GM23338 (cell line): ENCODE results near the gene BRSK2. TPM values are rescaled to one million over a fixed set of nuclear protein-coding genes. Genes with fewer than 3 reads are reported as not detected.
A peak's percentile ranks its signal among the peaks of the same experiment; 100 is the strongest.

ENCODE experiments used
- ATAC-seq: fragments of 200-7000 bp; cut with Tn5 transposase; 3 replicates; pipeline ENCODE4 v1.9.1; 2020
- DNase-seq: peaks from one replicate; pipeline ENCODE4 v3.0.0-alpha.2; 2015; ENCODE audit warnings: low spot score
- H2AFZ ChIP-seq: fragments of 200-600 bp; sonication (generic); 2 replicates; pipeline ENCODE4 v1.8.0; 2016; ENCODE audit warnings: antibody characterized with exemption, mild to moderate bottlenecking, moderate library complexity
- H3F3A ChIP-seq: fragments of 200-600 bp; sonication (generic); replicated peaks from 2 replicates; pipeline ENCODE4 v1.8.0; 2017; ENCODE audit warnings: antibody characterized with exemption, mixed run types, low read depth
- H3K27ac ChIP-seq: fragments of 200-600 bp; sonication (generic); 2 replicates; pipeline ENCODE4 v1.6.1; 2016; ENCODE audit warnings: low read depth
- H3K27me3 ChIP-seq: fragments of 200-600 bp; sonication (generic); 2 replicates; pipeline ENCODE4 v1.8.0; 2016; ENCODE audit warnings: mild to moderate bottlenecking, mixed run types, moderate library complexity; ENCODE audit not compliant: insufficient read depth
- H3K36me3 ChIP-seq: fragments of 200-600 bp; sonication (generic); 2 replicates; pipeline ENCODE4 v1.8.0; 2016; ENCODE audit warnings: mild to moderate bottlenecking; ENCODE audit not compliant: insufficient read depth
- H3K4me1 ChIP-seq: fragments of 200-600 bp; sonication (generic); 2 replicates; pipeline ENCODE4 v1.8.0; 2016; ENCODE audit warnings: mild to moderate bottlenecking, moderate library complexity; ENCODE audit not compliant: insufficient read depth
- H3K4me2 ChIP-seq: fragments of 200-600 bp; sonication (generic); 2 replicates; pipeline ENCODE4 v1.7.1; 2017; ENCODE audit warnings: mixed run types
- H3K4me3 ChIP-seq: fragments of 200-600 bp; sonication (generic); 2 replicates; pipeline ENCODE4 v1.6.1; 2016; ENCODE audit warnings: mixed run types
- H3K79me2 ChIP-seq: fragments of 200-600 bp; sonication (generic); replicated peaks from 2 replicates; pipeline ENCODE4 v1.8.0; 2017; ENCODE audit warnings: mild to moderate bottlenecking; ENCODE audit not compliant: insufficient read depth
- H3K9me2 ChIP-seq: fragments of 200-600 bp; sonication (generic); 2 replicates; pipeline ENCODE4 v1.8.0; 2017; ENCODE audit not compliant: insufficient read depth
- H4K20me1 ChIP-seq: fragments of 200-600 bp; sonication (generic); replicated peaks from 2 replicates; pipeline ENCODE4 v1.8.0; 2017; ENCODE audit warnings: mild to moderate bottlenecking; ENCODE audit not compliant: insufficient read depth
- H3K27ac Mint-ChIP-seq: 2 replicates; pipeline ENCODE4 v1.8.0; 2020; ENCODE audit warnings: inconsistent platforms, mild to moderate bottlenecking, moderate library complexity, mixed read lengths
- H3K27me3 Mint-ChIP-seq: 3 replicates; pipeline ENCODE4 v1.8.0; 2022; ENCODE audit warnings: low read depth, mild to moderate bottlenecking, moderate library complexity, mixed read lengths, inconsistent platforms; ENCODE audit not compliant: insufficient read depth, poor library complexity
- H3K36me3 Mint-ChIP-seq: 3 replicates; pipeline ENCODE4 v1.8.0; 2021; ENCODE audit warnings: low read depth, mild to moderate bottlenecking, inconsistent platforms, moderate library complexity, mixed read lengths
- H3K4me1 Mint-ChIP-seq: 3 replicates; pipeline ENCODE4 v1.8.0; 2020; ENCODE audit warnings: mild to moderate bottlenecking, inconsistent platforms, mixed read lengths
- H3K4me3 Mint-ChIP-seq: 3 replicates; pipeline ENCODE4 v1.8.0; 2021; ENCODE audit warnings: moderate library complexity, mild to moderate bottlenecking, inconsistent platforms, mixed read lengths
- H3K9me3 Mint-ChIP-seq: 3 replicates; pipeline ENCODE4 v1.8.0; 2020; ENCODE audit warnings: moderate library complexity, mild to moderate bottlenecking, inconsistent platforms, mixed read lengths
- CREB1 ChIP-seq: fragments of 250-450 bp; sonication (Bioruptor Pico); IDR thresholded peaks from 2 replicates; pipeline ENCODE4 v1.5.0; 2020; ENCODE audit warnings: low read depth, mild to moderate bottlenecking, moderate library complexity
- CTCF ChIP-seq, 2 experiments: fragments of 200-600 bp in 1 of 2; sonication (generic) in 1 of 2; conservative IDR thresholded peaks; 2 replicates each; pipeline versions ENCODE4 v1.5.1 to v1.6.1; 2016 to 2017; ENCODE audit warnings: antibody characterized with exemption in 2 of 2, low read depth in 2 of 2, mild to moderate bottlenecking in 2 of 2, moderate library complexity in 1 of 2
- EZH2 ChIP-seq: fragments of 200-600 bp; sonication (generic); IDR thresholded peaks from one replicate; pipeline ENCODE4 v1.8.0; 2017; ENCODE audit warnings: antibody characterized with exemption, mild to moderate bottlenecking, low read depth; ENCODE audit not compliant: unreplicated experiment
- EZH2phosphoT487 ChIP-seq: fragments of 200-600 bp; sonication (generic); IDR thresholded peaks from one replicate; pipeline ENCODE4 v1.8.1; 2018; ENCODE audit warnings: antibody characterized with exemption; ENCODE audit not compliant: unreplicated experiment
- JUNB ChIP-seq: IDR thresholded peaks from one replicate; pipeline ENCODE4 v1.6.1; 2016; ENCODE audit warnings: antibody characterized with exemption; ENCODE audit not compliant: unreplicated experiment
- POLR2AphosphoS5 ChIP-seq: IDR thresholded peaks from 2 replicates; pipeline ENCODE4 v1.6.1; 2016; ENCODE audit warnings: antibody characterized with exemption, low read depth
- ZNF331 ChIP-seq: fragments of 250-450 bp; sonication (Bioruptor Pico); IDR thresholded peaks from 2 replicates; pipeline ENCODE4 v1.5.0; 2020; ENCODE audit warnings: low read depth, mild to moderate bottlenecking, moderate library complexity
- polyA plus RNA-seq: library from polyadenylated mRNA; unstranded; fragments of >200 nt; fragmentation: Nextera tagmentation; extraction: Ambion mirVana; gene quantifications from 2 replicates; pipeline ENCODE4 v1.2.1, GENCODE V29; 2016
- total RNA-seq: library from RNA; depleted of rRNA; stranded (reverse); fragments of >200 nt; shearing (Covaris generic); gene quantifications from 2 replicates; pipeline ENCODE4 v1.2.3, GENCODE V29; 2014
- TF ChIP-seq, protein P1 (sequence below): IDR thresholded peaks from one replicate; pipeline ENCODE4 v1.6.1; 2018; ENCODE audit warnings: antibody characterized with exemption; ENCODE audit not compliant: unreplicated experiment
- TF ChIP-seq, protein P2 (sequence below): IDR thresholded peaks from 2 replicates; pipeline ENCODE4 v1.6.1; 2016; ENCODE audit warnings: antibody characterized with exemption

Gene BRSK2
- total and polyA plus RNA-seq, 2 experiments from 2014 or later = 7.2 to 20.3 TPM

- Histone ChIP-seq H3F3A (no peaks in the 10 kb centered on the region), H3K27ac (no peak overlapping the region), H3K79me2 (peaks cover 27% of the 10 kb centered on the region), H3K4me3 (no peak overlapping the region), H3K4me2 (no peak overlapping the region), H3K27me3 (no peaks in the 10 kb centered on the region), H3K36me3 (no peaks in the 10 kb centered on the region), H3K9me2 (no peaks in the 10 kb centered on the region), H3K4me1 (peaks cover under 1% of the 10 kb centered on the region; the same call in 1 of the 2 replicates), H2AFZ (no peak overlapping the region), H4K20me1 (0 out of 2 replicates have a peak, but pooled peaks cover 4% of the 10 kb centered on the region)
- H3K36me3 Mint-ChIP-seq = peaks cover 5% of the 10 kb centered on the region
- ATAC-seq = peak; percentile 14; the same call in 1 of the 3 replicates
- H3K9me3 Mint-ChIP-seq = peaks cover 5% of the 10 kb centered on the region; the same call in 2 of the 3 replicates
- no peak for TF ChIP-seq CREB1 (CRISPR knock-in tag)
- TF ChIP-seq, protein P1, sequence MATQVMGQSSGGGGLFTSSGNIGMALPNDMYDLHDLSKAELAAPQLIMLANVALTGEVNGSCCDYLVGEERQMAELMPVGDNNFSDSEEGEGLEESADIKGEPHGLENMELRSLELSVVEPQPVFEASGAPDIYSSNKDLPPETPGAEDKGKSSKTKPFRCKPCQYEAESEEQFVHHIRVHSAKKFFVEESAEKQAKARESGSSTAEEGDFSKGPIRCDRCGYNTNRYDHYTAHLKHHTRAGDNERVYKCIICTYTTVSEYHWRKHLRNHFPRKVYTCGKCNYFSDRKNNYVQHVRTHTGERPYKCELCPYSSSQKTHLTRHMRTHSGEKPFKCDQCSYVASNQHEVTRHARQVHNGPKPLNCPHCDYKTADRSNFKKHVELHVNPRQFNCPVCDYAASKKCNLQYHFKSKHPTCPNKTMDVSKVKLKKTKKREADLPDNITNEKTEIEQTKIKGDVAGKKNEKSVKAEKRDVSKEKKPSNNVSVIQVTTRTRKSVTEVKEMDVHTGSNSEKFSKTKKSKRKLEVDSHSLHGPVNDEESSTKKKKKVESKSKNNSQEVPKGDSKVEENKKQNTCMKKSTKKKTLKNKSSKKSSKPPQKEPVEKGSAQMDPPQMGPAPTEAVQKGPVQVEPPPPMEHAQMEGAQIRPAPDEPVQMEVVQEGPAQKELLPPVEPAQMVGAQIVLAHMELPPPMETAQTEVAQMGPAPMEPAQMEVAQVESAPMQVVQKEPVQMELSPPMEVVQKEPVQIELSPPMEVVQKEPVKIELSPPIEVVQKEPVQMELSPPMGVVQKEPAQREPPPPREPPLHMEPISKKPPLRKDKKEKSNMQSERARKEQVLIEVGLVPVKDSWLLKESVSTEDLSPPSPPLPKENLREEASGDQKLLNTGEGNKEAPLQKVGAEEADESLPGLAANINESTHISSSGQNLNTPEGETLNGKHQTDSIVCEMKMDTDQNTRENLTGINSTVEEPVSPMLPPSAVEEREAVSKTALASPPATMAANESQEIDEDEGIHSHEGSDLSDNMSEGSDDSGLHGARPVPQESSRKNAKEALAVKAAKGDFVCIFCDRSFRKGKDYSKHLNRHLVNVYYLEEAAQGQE = no peak
- H3K27me3 Mint-ChIP-seq = peaks cover 14% of the 10 kb centered on the region
- H3K27ac Mint-ChIP-seq = no peak overlapping the region
- DNase-seq = no peak
- H3K4me1 Mint-ChIP-seq = peaks cover 15% of the 10 kb centered on the region
- no peak overlapping the region for H3K4me3 Mint-ChIP-seq
Observed at GRCh38 chr11:1502168-1502953, 112.6 kb downstream of the BRSK2 start.

GRCh38 chr11:1502954-1503707, 113.4 kb downstream of the BRSK2 start:
- H4K20me1 ChIP-seq = 0 out of 2 replicates have a peak, but pooled peaks cover 4% of the 10 kb centered on the region
- no peak overlapping the region for H3K4me2 ChIP-seq
- H3K4me3 Mint-ChIP-seq = no peak overlapping the region
- no peaks in the 10 kb centered on the region for H3K27me3 ChIP-seq
- H3K27ac Mint-ChIP-seq = no peak overlapping the region
- DNase-seq (no peak), ATAC-seq (no peak)
- peaks cover 7% of the 10 kb centered on the region; the same call in 1 of the 2 replicates for H3K4me1 ChIP-seq
- H3K36me3 Mint-ChIP-seq = peaks cover 5% of the 10 kb centered on the region
- peaks cover 24% of the 10 kb centered on the region for H3K79me2 ChIP-seq
- peaks cover 21% of the 10 kb centered on the region for H3K4me1 Mint-ChIP-seq
- H3K27ac ChIP-seq = no peak overlapping the region
- H3K27me3 Mint-ChIP-seq = peaks cover 16% of the 10 kb centered on the region
- peaks cover 5% of the 10 kb centered on the region; the same call in 2 of the 3 replicates for H3K9me3 Mint-ChIP-seq
- no peak overlapping the region for H2AFZ ChIP-seq
- no peaks in the 10 kb centered on the region for H3K36me3 ChIP-seq
- H3K9me2 ChIP-seq = no peaks in the 10 kb centered on the region
- H3F3A ChIP-seq = no peaks in the 10 kb centered on the region
- no peak overlapping the region for H3K4me3 ChIP-seq
- no peak for TF ChIP-seq ZNF331 (CRISPR knock-in tag)
- TF ChIP-seq EZH2 = no peak
- TF ChIP-seq EZH2phosphoT487 = no peak
- TF ChIP-seq, protein P2, sequence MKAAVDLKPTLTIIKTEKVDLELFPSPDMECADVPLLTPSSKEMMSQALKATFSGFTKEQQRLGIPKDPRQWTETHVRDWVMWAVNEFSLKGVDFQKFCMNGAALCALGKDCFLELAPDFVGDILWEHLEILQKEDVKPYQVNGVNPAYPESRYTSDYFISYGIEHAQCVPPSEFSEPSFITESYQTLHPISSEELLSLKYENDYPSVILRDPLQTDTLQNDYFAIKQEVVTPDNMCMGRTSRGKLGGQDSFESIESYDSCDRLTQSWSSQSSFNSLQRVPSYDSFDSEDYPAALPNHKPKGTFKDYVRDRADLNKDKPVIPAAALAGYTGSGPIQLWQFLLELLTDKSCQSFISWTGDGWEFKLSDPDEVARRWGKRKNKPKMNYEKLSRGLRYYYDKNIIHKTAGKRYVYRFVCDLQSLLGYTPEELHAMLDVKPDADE = no peak
- no peak for TF ChIP-seq CTCF (conservative IDR thresholded peaks at IDR 0.05; ENCODE audit: low read depth in 2 of 2)
- TF ChIP-seq JUNB = no peak
- TF ChIP-seq POLR2AphosphoS5 = no peak
- TF ChIP-seq CREB1 (CRISPR knock-in tag) = no peak
